IPS DF 6.9 (cell line): Measurements from ENCODE around the gene TIPARP.

Experiments used
- DNase-seq: peaks from one replicate; pipeline ENCODE4 v3.0.0-alpha.2; 2013; ENCODE audit warnings: low read depth, low spot score
- H3K27ac ChIP-seq: one replicate; pipeline ENCODE4 v1.5.1; 2013; ENCODE audit warnings: low read length, control low read depth
- H3K27me3 ChIP-seq: 2 replicates; pipeline ENCODE4 v1.6.1; 2013; ENCODE audit warnings: mild to moderate bottlenecking, low read length; ENCODE audit not compliant: control insufficient read depth, insufficient read depth
- H3K36me3 ChIP-seq: 2 replicates; pipeline ENCODE4 v1.6.1; 2013; ENCODE audit warnings: low read length; ENCODE audit not compliant: control insufficient read depth, insufficient read depth
- H3K4me1 ChIP-seq: 2 replicates; pipeline ENCODE4 v1.6.1; 2013; ENCODE audit warnings: low read length; ENCODE audit not compliant: control insufficient read depth, insufficient read depth
- H3K4me3 ChIP-seq: 2 replicates; pipeline ENCODE4 v1.5.1; 2013; ENCODE audit warnings: mild to moderate bottlenecking, low read length
- H3K9me3 ChIP-seq: 2 replicates; pipeline ENCODE4 v1.6.1; 2013; ENCODE audit warnings: low read length, inconsistent platforms; ENCODE audit not compliant: control insufficient read depth, insufficient read depth
- WGBS: extraction: QIAGEN DNeasy Blood & Tissue Kit; methylation state at CpG from one replicate; pipeline ENCODE4 v1.1.7; 2013; ENCODE audit warnings: mixed read lengths, missing lambda C conversion rate; ENCODE audit not compliant: insufficient read length, insufficient coverage; 5-methylcytosine and 5-hydroxymethylcytosine counted together

The TIPARP gene

GRCh38 chr3:156677536-156677935 lies 3.1 kb downstream of the TIPARP start:
- Histone ChIP-seq H3K4me3 (no peak overlapping the region), H3K36me3 (0 out of 2 replicates have a peak, but pooled peaks cover 3% of the 10 kb centered on the region)

GRCh38 chr3:156678197-156678596 lies 3.8 kb downstream of the TIPARP start:
- no peaks in the 10 kb centered on the region for H3K9me3 ChIP-seq
- DNase-seq, result no peak
- H3K27me3 ChIP-seq, result no peaks in the 10 kb centered on the region
- H3K36me3 ChIP-seq, result 0 out of 2 replicates have a peak, but pooled peaks cover 3% of the 10 kb centered on the region
- no peaks in the 10 kb centered on the region for H3K4me1 ChIP-seq
- no peak overlapping the region for H3K27ac ChIP-seq
- no CpG with 5 or more reads among the region's 2 CpGs for WGBS
- no peak overlapping the region for H3K4me3 ChIP-seq

More at GRCh38 chr3:156677536-156677935, 3.1 kb downstream of the TIPARP start:
- WGBS, result no CpG with 5 or more reads among the region's 2 CpGs
- H3K27me3 ChIP-seq, result no peaks in the 10 kb centered on the region
- no peak for DNase-seq
- no peak overlapping the region for H3K27ac ChIP-seq
- no peaks in the 10 kb centered on the region for H3K9me3 ChIP-seq
- H3K4me1 ChIP-seq, result no peaks in the 10 kb centered on the region

- DNase-seq, result no peak
- Histone ChIP-seq H3K9me3 (no peaks in the 10 kb centered on the region), H3K27ac (no peak overlapping the region), H3K36me3 (0 out of 2 replicates have a peak, but pooled peaks cover 3% of the 10 kb centered on the region), H3K4me1 (no peaks in the 10 kb centered on the region), H3K27me3 (no peaks in the 10 kb centered on the region), H3K4me3 (no peak overlapping the region)
- WGBS, result no CpG with 5 or more reads among the region's 2 CpGs
Measured at GRCh38 chr3:156680243-156680914, 6.0 kb downstream of the TIPARP start.

- no peak for DNase-seq
- no peaks in the 10 kb centered on the region for H3K27me3 ChIP-seq
- no peak overlapping the region for H3K4me3 ChIP-seq
- no CpG with 5 or more reads among the region's 4 CpGs for WGBS
- H3K4me1 ChIP-seq, result no peaks in the 10 kb centered on the region
- no peaks in the 10 kb centered on the region for H3K9me3 ChIP-seq
- H3K36me3 ChIP-seq, result 0 out of 2 replicates have a peak, but pooled peaks cover 3% of the 10 kb centered on the region
- no peak overlapping the region for H3K27ac ChIP-seq
Measured at GRCh38 chr3:156681002-156681401, 6.6 kb downstream of the TIPARP start.

GRCh38 chr3:156682501-156682900 lies 8.1 kb downstream of the TIPARP start:
- Histone ChIP-seq H3K36me3 (0 out of 2 replicates have a peak, but pooled peaks cover 3% of the 10 kb centered on the region), H3K27me3 (no peaks in the 10 kb centered on the region), H3K27ac (no peak overlapping the region), H3K4me1 (no peaks in the 10 kb centered on the region), H3K9me3 (no peaks in the 10 kb centered on the region), H3K4me3 (no peak overlapping the region)
- WGBS, result no CpG with 5 or more reads among the region's 1 CpG
- DNase-seq, result no peak

- Histone ChIP-seq H3K36me3 (0 out of 2 replicates have a peak, but pooled peaks cover 2% of the 10 kb centered on the region), H3K27me3 (no peaks in the 10 kb centered on the region), H3K27ac (no peak overlapping the region), H3K4me3 (no peak overlapping the region), H3K9me3 (no peaks in the 10 kb centered on the region), H3K4me1 (no peaks in the 10 kb centered on the region)
- no peak for DNase-seq
Measured at GRCh38 chr3:156682963-156683362, 8.6 kb downstream of the TIPARP start.

GRCh38 chr3:156685198-156685597 lies 10.8 kb downstream of the TIPARP start:
- WGBS, result no CpG with 5 or more reads among the region's 2 CpGs
- Histone ChIP-seq H3K4me1 (no peaks in the 10 kb centered on the region; the same call in 1 of the 2 replicates), H3K4me3 (no peak overlapping the region), H3K9me3 (no peaks in the 10 kb centered on the region), H3K27me3 (no peaks in the 10 kb centered on the region), H3K36me3 (no peaks in the 10 kb centered on the region), H3K27ac (no peak overlapping the region)
- no peak for DNase-seq

- Histone ChIP-seq H3K27me3 (no peaks in the 10 kb centered on the region), H3K4me1 (no peaks in the 10 kb centered on the region; the same call in 1 of the 2 replicates), H3K4me3 (no peak overlapping the region), H3K36me3 (no peaks in the 10 kb centered on the region), H3K9me3 (no peaks in the 10 kb centered on the region), H3K27ac (no peak overlapping the region)
- DNase-seq, result no peak
Measured at GRCh38 chr3:156685752-156686151, 11.4 kb downstream of the TIPARP start.

GRCh38 chr3:156687023-156687422 lies 12.6 kb downstream of the TIPARP start:
- DNase-seq, result no peak
- Histone ChIP-seq H3K27me3 (no peaks in the 10 kb centered on the region), H3K36me3 (no peaks in the 10 kb centered on the region), H3K9me3 (no peaks in the 10 kb centered on the region), H3K27ac (no peak overlapping the region), H3K4me3 (no peak overlapping the region), H3K4me1 (no peaks in the 10 kb centered on the region; the same call in 1 of the 2 replicates)

- no CpG with 5 or more reads among the region's 7 CpGs for WGBS
- H3K4me1 ChIP-seq, result no peaks in the 10 kb centered on the region; the same call in 1 of the 2 replicates
Measured at GRCh38 chr3:156688632-156689452, 14.5 kb downstream of the TIPARP start.

More at GRCh38 chr3:156688632-156689452, 14.5 kb downstream of the TIPARP start:
- Histone ChIP-seq H3K27me3 (no peaks in the 10 kb centered on the region), H3K4me3 (no peak overlapping the region), H3K36me3 (no peaks in the 10 kb centered on the region), H3K9me3 (no peaks in the 10 kb centered on the region), H3K27ac (no peak overlapping the region)
- no peak for DNase-seq
